PFSK-1 (cell line): ENCODE results near the gene BSND.

Experiments
- FOXP2 ChIP-seq: optimal IDR thresholded peaks from 2 replicates; pipeline ENCODE3; 2011; ENCODE audit warnings: borderline replicate concordance, control low read depth, inconsistent platforms; ENCODE audit not compliant: insufficient read depth; ENCODE audit errors: extremely low read length, extremely low read depth
- POLR2AphosphoS5 ChIP-seq: IDR thresholded peaks from 2 replicates; pipeline ENCODE4 v1.6.1; 2012; ENCODE audit warnings: low read depth, mild to moderate bottlenecking, control low read depth, low read length, moderate library complexity
- REST ChIP-seq, 2 experiments: IDR thresholded peaks; 2 replicates each; pipeline versions ENCODE4 v1.6.1 to v1.8.0; 2011 to 2012; ENCODE audit warnings: low read depth in 2 of 2, low read length in 2 of 2, control low read depth in 1 of 2, inconsistent platforms in 1 of 2, mild to moderate bottlenecking in 1 of 2, moderate library complexity in 1 of 2; ENCODE audit not compliant: insufficient read depth in 1 of 2

GRCh38 chr1:54990916-54991315 lies 7.8 kb upstream of the BSND start:
- TF ChIP-seq POLR2AphosphoS5 (no peak), FOXP2 (no peak), REST (IDR thresholded peaks at IDR 0.05; ENCODE audit: insufficient read depth in 1 of 2, low read depth in 2 of 2, low read length in 2 of 2) (no peak)
